ENCODE measurements around the gene ZC3H7B.

DNA sequence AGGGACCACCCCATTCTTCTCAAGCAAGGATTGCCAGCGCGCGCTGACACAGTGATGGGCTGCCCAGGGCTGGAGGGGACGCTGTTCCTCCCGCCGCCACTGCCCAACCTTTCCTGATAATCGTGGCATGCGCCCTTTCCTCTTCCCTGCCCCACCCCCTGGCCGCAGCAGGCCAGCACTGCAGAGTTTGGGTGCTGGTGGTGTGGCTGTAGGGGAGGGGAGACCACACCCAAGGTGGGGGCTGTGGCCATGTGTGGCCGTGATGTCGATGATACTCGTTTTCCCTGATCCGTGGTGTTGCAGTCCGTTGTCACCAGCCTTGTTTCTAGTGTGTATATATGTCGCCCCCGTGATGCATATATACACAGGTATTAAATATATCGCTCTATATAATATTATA is 57.6 kb downstream of the ZC3H7B start:
- TF ChIP-seq EZH2phosphoT487 (IDR thresholded peaks at IDR 0.05; ENCODE audit: borderline replicate concordance, low read length) (no peak), CTCF (conservative IDR thresholded peaks at IDR 0.05; ENCODE audit: low read depth, low read length) (no peak), EZH2 (IDR thresholded peaks at IDR 0.05; ENCODE audit: low read length, unreplicated experiment) (no peak)
